Activated B cell treated with CpG ODN at 0.5 μM for 24 hours (primary cell): ENCODE data around the gene KRT80. TPM values are rescaled to one million over a fixed set of nuclear protein-coding genes. Genes with fewer than 3 reads are reported as not detected.

Experiments
- ATAC-seq: fragments of 200-7000 bp; cut with Tn5 transposase; one replicate; pipeline ENCODE4 v1.10.0; 2021; ENCODE audit warnings: low read depth, mild to moderate bottlenecking, moderate library complexity
- CTCF ChIA-PET: fragments of 350-600 bp; sonication (Branson Sonifier 250); formaldehyde crosslinking; loops from one replicate; lab custom pipeline; 2021; ENCODE audit warnings: antibody characterized with exemption; lab: Charles Lee
- POLR2A ChIA-PET: fragments of 350-600 bp; sonication (Branson Sonifier 250); formaldehyde crosslinking; loops from one replicate; lab custom pipeline; 2021; ENCODE audit warnings: antibody characterized with exemption; lab: Charles Lee
- DNase-seq: peaks from one replicate; pipeline ENCODE4 v3.0.0; 2022
- H3K27ac Mint-ChIP-seq: one replicate; pipeline ENCODE4 v1.8.0; 2020; ENCODE audit warnings: mixed read lengths
- H3K27me3 Mint-ChIP-seq: one replicate; pipeline ENCODE4 v1.8.0; 2021; ENCODE audit warnings: mixed read lengths
- H3K36me3 Mint-ChIP-seq: one replicate; pipeline ENCODE4 v1.8.0; 2021; ENCODE audit warnings: low read depth, mixed read lengths
- H3K4me1 Mint-ChIP-seq: one replicate; pipeline ENCODE4 v1.8.0; 2021; ENCODE audit warnings: mixed read lengths
- H3K4me3 Mint-ChIP-seq: one replicate; pipeline ENCODE4 v1.8.0; 2020; ENCODE audit warnings: mild to moderate bottlenecking, mixed read lengths
- H3K9me3 Mint-ChIP-seq: one replicate; pipeline ENCODE4 v1.8.0; 2020; ENCODE audit warnings: mixed read lengths
- intact Hi-C: fragments of 100-400 bp; cut with micrococcal nuclease; formaldehyde crosslinking; loops from one replicate; pipeline ENCODE4 v1.15.1; 2024
- total RNA-seq: library from RNA; stranded (reverse); gene quantifications from 2 replicates; pipeline ENCODE4 v1.2.3, GENCODE V29; 2022
- TF ChIP-seq, protein P1 (sequence below): fragments of 200-600 bp; IDR thresholded peaks from one replicate; pipeline ENCODE4 v1.8.0; 2022; ENCODE audit warnings: antibody characterized with exemption, mild to moderate bottlenecking

The KRT80 gene
- total RNA-seq, 1 donor from 2014 or later: not detected

GRCh38 chr12:52200086-52200780 lies 8.4 kb upstream of the KRT80 start:
- POLR2A ChIA-PET: no interaction called here
- intact Hi-C loops: no loop called here
- TF ChIP-seq, protein P1, sequence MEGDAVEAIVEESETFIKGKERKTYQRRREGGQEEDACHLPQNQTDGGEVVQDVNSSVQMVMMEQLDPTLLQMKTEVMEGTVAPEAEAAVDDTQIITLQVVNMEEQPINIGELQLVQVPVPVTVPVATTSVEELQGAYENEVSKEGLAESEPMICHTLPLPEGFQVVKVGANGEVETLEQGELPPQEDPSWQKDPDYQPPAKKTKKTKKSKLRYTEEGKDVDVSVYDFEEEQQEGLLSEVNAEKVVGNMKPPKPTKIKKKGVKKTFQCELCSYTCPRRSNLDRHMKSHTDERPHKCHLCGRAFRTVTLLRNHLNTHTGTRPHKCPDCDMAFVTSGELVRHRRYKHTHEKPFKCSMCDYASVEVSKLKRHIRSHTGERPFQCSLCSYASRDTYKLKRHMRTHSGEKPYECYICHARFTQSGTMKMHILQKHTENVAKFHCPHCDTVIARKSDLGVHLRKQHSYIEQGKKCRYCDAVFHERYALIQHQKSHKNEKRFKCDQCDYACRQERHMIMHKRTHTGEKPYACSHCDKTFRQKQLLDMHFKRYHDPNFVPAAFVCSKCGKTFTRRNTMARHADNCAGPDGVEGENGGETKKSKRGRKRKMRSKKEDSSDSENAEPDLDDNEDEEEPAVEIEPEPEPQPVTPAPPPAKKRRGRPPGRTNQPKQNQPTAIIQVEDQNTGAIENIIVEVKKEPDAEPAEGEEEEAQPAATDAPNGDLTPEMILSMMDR: no peak
- H3K27me3 Mint-ChIP-seq: peaks cover 32% of the 10 kb centered on the region
- ATAC-seq: no peak
- H3K9me3 Mint-ChIP-seq: no peaks in the 10 kb centered on the region
- no peak overlapping the region for H3K27ac Mint-ChIP-seq
- no peaks in the 10 kb centered on the region for H3K4me1 Mint-ChIP-seq
- no peak overlapping the region for H3K4me3 Mint-ChIP-seq
- CTCF ChIA-PET: no interaction called here
- no peaks in the 10 kb centered on the region for H3K36me3 Mint-ChIP-seq
- no peak for DNase-seq

GRCh38 chr12:52199294-52199919 lies 7.6 kb upstream of the KRT80 start:
- no peak overlapping the region for H3K27ac Mint-ChIP-seq
- ChIA-PET CTCF (no interaction called here), POLR2A (no interaction called here)
- DNase-seq (no peak), ATAC-seq (no peak)
- H3K9me3 Mint-ChIP-seq: no peaks in the 10 kb centered on the region
- H3K36me3 Mint-ChIP-seq: no peaks in the 10 kb centered on the region
- H3K27me3 Mint-ChIP-seq: peaks cover 36% of the 10 kb centered on the region
- H3K4me1 Mint-ChIP-seq: no peaks in the 10 kb centered on the region
- TF ChIP-seq, protein P1: no peak
- H3K4me3 Mint-ChIP-seq: no peak overlapping the region
- intact Hi-C loops: no loop called here

DNA sequence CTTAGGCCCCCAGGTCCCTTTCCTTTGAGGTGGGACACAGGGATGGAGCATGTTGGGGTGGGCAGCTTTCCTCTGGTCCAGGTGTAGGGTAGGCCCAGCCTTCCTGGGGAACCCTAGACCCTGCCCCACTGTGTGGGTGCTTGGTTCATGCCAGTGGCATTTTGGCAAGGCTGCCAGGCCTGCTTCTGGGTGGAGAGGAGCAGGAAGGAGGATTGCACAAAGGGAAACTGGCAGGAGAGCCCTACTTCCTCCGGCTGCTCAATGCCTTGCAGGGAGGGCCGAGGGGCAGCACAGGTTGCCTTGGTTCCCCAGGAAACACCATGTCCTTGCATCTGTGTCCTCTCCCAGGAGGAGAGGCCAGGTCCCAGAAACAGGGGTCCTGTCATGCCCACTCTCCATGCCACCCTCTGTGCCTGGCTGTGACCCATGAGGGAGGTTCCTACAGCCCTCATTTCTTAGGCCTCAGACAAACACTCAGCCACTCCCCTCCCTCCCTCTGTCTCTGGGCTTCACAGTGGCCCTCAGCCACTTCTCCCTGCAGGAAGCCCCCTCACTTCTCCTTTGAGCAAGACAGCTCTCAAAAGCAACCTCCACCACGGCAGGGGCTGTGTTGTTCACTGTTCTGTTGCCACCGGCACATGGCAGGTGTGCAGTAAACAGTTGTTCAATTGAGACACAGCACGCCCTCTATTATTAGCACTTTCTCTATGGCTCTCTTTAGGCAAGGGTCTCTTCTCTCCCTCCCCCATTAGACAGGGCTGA lies 6.8 kb upstream of the KRT80 start:
- H3K27ac Mint-ChIP-seq: no peak overlapping the region
- no peaks in the 10 kb centered on the region for H3K36me3 Mint-ChIP-seq
- no peak for DNase-seq
- H3K4me1 Mint-ChIP-seq: no peaks in the 10 kb centered on the region
- POLR2A ChIA-PET: no interaction called here
- H3K9me3 Mint-ChIP-seq: no peaks in the 10 kb centered on the region
- peaks cover 30% of the 10 kb centered on the region for H3K27me3 Mint-ChIP-seq
- no peak for ATAC-seq
- intact Hi-C loops: no loop called here
- TF ChIP-seq, protein P1: no peak
- CTCF ChIA-PET: no interaction called here
- no peak overlapping the region for H3K4me3 Mint-ChIP-seq

GRCh38 chr12:52197371-52198231 lies 5.8 kb upstream of the KRT80 start:
- no peak for DNase-seq
- H3K27ac Mint-ChIP-seq: no peak overlapping the region

More at GRCh38 chr12:52197371-52198231, 5.8 kb upstream of the KRT80 start:
- ChIA-PET CTCF (no interaction called here), POLR2A (no interaction called here)
- no peaks in the 10 kb centered on the region for H3K4me1 Mint-ChIP-seq
- H3K36me3 Mint-ChIP-seq: no peaks in the 10 kb centered on the region
- no peaks in the 10 kb centered on the region for H3K9me3 Mint-ChIP-seq
- no peak overlapping the region for H3K4me3 Mint-ChIP-seq
- H3K27me3 Mint-ChIP-seq: peaks cover 28% of the 10 kb centered on the region
- intact Hi-C loops: no loop called here
- TF ChIP-seq, protein P1: no peak
- no peak for ATAC-seq
